HepG2 (cell line): ENCODE results near the gene GRM1. TPM values are rescaled to one million over a fixed set of nuclear protein-coding genes. Genes with fewer than 3 reads are reported as not detected.

Experiments used
- ATAC-seq: fragments of 200-7000 bp; cut with Tn5 transposase; 3 replicates; pipeline ENCODE4 v1.9.1; 2020; ENCODE audit warnings: mild to moderate bottlenecking, moderate library complexity
- BruUV-seq: library from RNA; stranded (reverse); fragments of 400-500 nt; replicated peaks from 2 replicates; lab custom pipeline; 2021; lab: Mats Ljungman, UMichigan
- CTCF ChIA-PET: fragments of 300-600 bp; formaldehyde crosslinking; extraction: SDS; loops from one replicate; lab custom pipeline; 2021; ENCODE audit warnings: low total read pairs, inconsistent platforms, low intra/inter-chr PET ratio; lab: Yijun Ruan, JAX
- POLR2A ChIA-PET: fragments of 350-600 bp; sonication (Branson Sonifier 250); formaldehyde crosslinking; loops from one replicate; lab custom pipeline; 2020; ENCODE audit warnings: antibody characterized with exemption, inconsistent platforms; lab: Yijun Ruan, JAX
- DNase-seq: peaks from one replicate; pipeline ENCODE4 v3.0.0-alpha.2; 2015; ENCODE audit warnings: low spot score
- FAIRE-seq: peaks from 3 replicates; lab custom pipeline; 2011; peaks lifted over from hg19 to GRCh38; lab: Jason Lieb, UNC
- H2AFZ ChIP-seq: one replicate; pipeline ENCODE4 v1.6.1; 2011; ENCODE audit warnings: low read length, inconsistent platforms
- H3K27ac ChIP-seq: fragments of 300-600 bp; 3 replicates; pipeline ENCODE4 v1.8.0; 2011; ENCODE audit warnings: mixed run types, mild to moderate bottlenecking, mixed read lengths, low read length, inconsistent platforms; ENCODE audit not compliant: insufficient read depth; ENCODE audit errors: extremely low read length
- H3K27me3 ChIP-seq, 2 experiments: fragments of 200-600 bp in 1 of 2; 2 replicates in 1 of 2; 3 replicates in 1 of 2; pipeline versions ENCODE4 v1.6.0 to v1.8.0; 2011; ENCODE audit warnings: low read length in 2 of 2, mild to moderate bottlenecking in 2 of 2, moderate library complexity in 2 of 2, inconsistent platforms in 1 of 2; ENCODE audit not compliant: insufficient read depth in 2 of 2, control insufficient read depth in 1 of 2
- H3K36me3 ChIP-seq, 2 experiments: fragments of 200-600 bp in 1 of 2; replicated peaks in 1 of 2; 2 replicates in 1 of 2; 3 replicates in 1 of 2; pipeline versions ENCODE4 v1.5.1 to v1.8.0; 2011; ENCODE audit warnings: low read length in 2 of 2, inconsistent platforms in 1 of 2; ENCODE audit not compliant: insufficient read depth in 2 of 2, control insufficient read depth in 1 of 2
- H3K4me1 ChIP-seq: 2 replicates; pipeline ENCODE4 v1.5.1; 2012; ENCODE audit warnings: low read length, inconsistent platforms; ENCODE audit not compliant: insufficient read depth
- H3K4me2 ChIP-seq: 2 replicates; pipeline ENCODE4 v1.6.0; 2011; ENCODE audit warnings: low read depth, low read length, inconsistent platforms
- H3K4me3 ChIP-seq, 3 experiments: fragments of 200-600 bp in 1 of 3; sonication (generic), shearing (Covaris generic) in 1 of 3; replicated peaks in 1 of 3; 2 replicates each; pipeline ENCODE4 v1.5.1; 2011 to 2016; ENCODE audit warnings: low read length in 3 of 3, inconsistent platforms in 2 of 3, low read depth in 2 of 3, mild to moderate bottlenecking in 2 of 3, control low read depth in 1 of 3, mixed read lengths in 1 of 3; ENCODE audit not compliant: insufficient read depth in 1 of 3
- H3K79me2 ChIP-seq: one replicate; pipeline ENCODE4 v1.6.1; 2011; ENCODE audit warnings: low read length, inconsistent platforms; ENCODE audit not compliant: insufficient read depth
- H3K9ac ChIP-seq: 2 replicates; pipeline ENCODE4 v1.6.0; 2011; ENCODE audit warnings: mild to moderate bottlenecking, low read depth, low read length, inconsistent platforms; ENCODE audit not compliant: insufficient read depth
- H3K9me3 ChIP-seq: 2 replicates; pipeline ENCODE4 v1.5.1; 2012; ENCODE audit warnings: mild to moderate bottlenecking, low read length
- H4K20me1 ChIP-seq: 2 replicates; pipeline ENCODE4 v1.6.0; 2011; ENCODE audit warnings: inconsistent platforms, mild to moderate bottlenecking, low read length, moderate library complexity; ENCODE audit not compliant: insufficient read depth
- HIVEP1 ChIP-seq: sonication (generic); formaldehyde crosslinking; IDR thresholded peaks from 2 replicates; pipeline ENCODE4 v1.4.0; 2020; ENCODE audit warnings: mild to moderate bottlenecking, missing genetic modification reagents
- HMGA1 ChIP-seq: sonication (generic); formaldehyde crosslinking; conservative IDR thresholded peaks from 2 replicates; pipeline ENCODE4 v1.4.0; 2020; ENCODE audit warnings: missing genetic modification reagents
- HNRNPLL ChIP-seq: fragments of 200-400 bp; formaldehyde crosslinking; IDR thresholded peaks from 2 replicates; pipeline ENCODE4 v1.6.1; 2017; ENCODE audit warnings: mild to moderate bottlenecking, low read depth, low read length; ENCODE audit not compliant: poor library complexity, severe bottlenecking
- IKZF4 ChIP-seq: sonication (generic); formaldehyde crosslinking; IDR thresholded peaks from 2 replicates; pipeline ENCODE4 v1.5.1; 2020; ENCODE audit warnings: borderline replicate concordance, mild to moderate bottlenecking, low read depth, missing genetic modification reagents; ENCODE audit errors: not compliant biosample characterization
- NFAT5 ChIP-seq: sonication (generic); formaldehyde crosslinking; IDR thresholded peaks from 2 replicates; pipeline ENCODE4 v1.4.0; 2020; ENCODE audit warnings: missing genetic modification reagents
- NFE2L1 ChIP-seq: sonication (generic); formaldehyde crosslinking; IDR thresholded peaks from 2 replicates; pipeline ENCODE4 v1.4.0; 2020; ENCODE audit warnings: missing genetic modification reagents, mild to moderate bottlenecking, borderline replicate concordance
- SIN3A ChIP-seq: IDR thresholded peaks from 2 replicates; pipeline ENCODE4 v1.6.1; 2011; ENCODE audit warnings: low read depth, mild to moderate bottlenecking, control low read depth, low read length, borderline replicate concordance
- ZMYM3 ChIP-seq: sonication (generic); formaldehyde crosslinking; IDR thresholded peaks from 2 replicates; pipeline ENCODE4 v1.5.1; 2020; ENCODE audit warnings: mild to moderate bottlenecking, missing genetic modification reagents
- ZNF232 ChIP-seq: sonication (generic); formaldehyde crosslinking; IDR thresholded peaks from 2 replicates; pipeline ENCODE4 v1.4.0; 2020; ENCODE audit warnings: missing genetic modification reagents, borderline replicate concordance
- ZNF296 ChIP-seq: sonication (generic); formaldehyde crosslinking; conservative IDR thresholded peaks from 2 replicates; pipeline ENCODE4 v1.5.0; 2020; ENCODE audit warnings: mild to moderate bottlenecking, missing genetic modification reagents
- ZNF646 ChIP-seq: sonication (generic); formaldehyde crosslinking; IDR thresholded peaks from 2 replicates; pipeline ENCODE4 v1.9.0; 2021; ENCODE audit warnings: mild to moderate bottlenecking, missing genetic modification reagents
- WGBS: methylation state at CpG from one replicate; pipeline ENCODE4 v1.1.6; 2017; ENCODE audit warnings: low lambda C conversion rate; 5-methylcytosine and 5-hydroxymethylcytosine counted together
- in situ Hi-C: cut with HindIII; loops from 2 replicates; pipeline ENCODE4 v1.10.0; 2017; ENCODE audit warnings: low pct_unique_long_range_greater_than_20kb; ENCODE audit not compliant: extremely low pct_ligation_motif_present
- intact Hi-C: fragments of 100-400 bp; cut with micrococcal nuclease; formaldehyde crosslinking; loops from one replicate; pipeline ENCODE4 v1.10.0; 2022; ENCODE audit not compliant: unreplicated experiment
- polyA plus RNA-seq, 8 experiments: library from polyadenylated mRNA; depleted of rRNA in 3 of 8; stranded (reverse) in 7 of 8; unstranded in 1 of 8; fragments of >200 nt; fragmentation: Illumina TruSeq in 4 of 8; extraction: Trizol in 4 of 8; gene quantifications; 2 replicates each; pipeline versions ENCODE4 v1.2.1 to v1.2.3, GENCODE V29; 2011 to 2016; ENCODE audit warnings: low read depth in 4 of 8, missing spikeins in 1 of 8, mixed read lengths in 1 of 8; ENCODE audit not compliant: insufficient read depth in 1 of 8
- total RNA-seq, 5 experiments: library from RNA; depleted of rRNA; stranded (reverse); fragments of >200 nt; fragmentation: Illumina TruSeq; extraction: Trizol; gene quantifications; 2 replicates each; pipeline ENCODE4 v1.2.3, GENCODE V29; 2016; ENCODE audit warnings: low read depth in 1 of 5

The GRM1 gene
- total and polyA plus RNA-seq, 2 of the 13 experiments (the other 11 are each of a cell fraction or from before 2014, with no cell fraction given), result 0.09 TPM; not detected in 1

- TF ChIP-seq ZNF646 (no peak), NFE2L1 (CRISPR knock-in tag) (no peak), ZMYM3 (CRISPR knock-in tag) (no peak)
Measured at GRCh38 chr6:146388736-146389364, 360.0 kb downstream of the GRM1 start (continued).

- H3K27me3 ChIP-seq, result peaks cover 0 to 5% of the 10 kb centered on the region in 2 experiments; a peak in 1 of 5 replicates
- no peaks in the 10 kb centered on the region for H3K9me3 ChIP-seq
- H3K4me3 ChIP-seq, result no peak overlapping the region
- DNase-seq, result no peak
- ChIA-PET POLR2A (no interaction called here), CTCF (no interaction called here)
- no peaks in the 10 kb centered on the region for H3K36me3 ChIP-seq
- FAIRE-seq, result no peak
- ATAC-seq, result no peak
- no peak overlapping the region for H2AFZ ChIP-seq
- H4K20me1 ChIP-seq, result no peaks in the 10 kb centered on the region
- BruUV-seq, result no TSS peak
- H3K79me2 ChIP-seq, result no peaks in the 10 kb centered on the region
- in situ Hi-C loops, result no loop called here
- intact Hi-C loops, result no loop called here
- no peak overlapping the region for H3K27ac ChIP-seq
- WGBS, result 33% methylated on average over 4 of the region's 4 CpGs
- H3K4me2 ChIP-seq, result no peak overlapping the region
- H3K4me1 ChIP-seq, result no peaks in the 10 kb centered on the region
- no peak overlapping the region for H3K9ac ChIP-seq
- TF ChIP-seq ZNF296 (CRISPR knock-in tag), result no peak
- no peak for TF ChIP-seq ZNF232 (CRISPR knock-in tag)
- no peak for TF ChIP-seq HNRNPLL
- no peak for TF ChIP-seq HMGA1 (CRISPR knock-in tag)
- TF ChIP-seq SIN3A, result no peak
- no peak for TF ChIP-seq NFAT5
- TF ChIP-seq IKZF4 (CRISPR knock-in tag), result no peak
- TF ChIP-seq HIVEP1 (CRISPR knock-in tag), result no peak
Measured at GRCh38 chr6:146389740-146390139, 360.9 kb downstream of the GRM1 start.
